Body of pancreas (tissue), 4 donors: Measurements from ENCODE around the gene CXCL12.

Source experiments
- CTCF ChIP-seq, 7 experiments: fragments of 450-650 bp in 4 of 7; fragments of 200-600 bp in 3 of 7; sonication (generic) in 3 of 7; IDR thresholded peaks; one replicate each; pipeline ENCODE4 v1.5.1; 2016 to 2019; ENCODE audit warnings: antibody characterized with exemption in 7 of 7
- POLR2A ChIP-seq, 3 donors: fragments of 450-650 bp; IDR thresholded peaks; one replicate each; pipeline ENCODE4 v1.6.1; 2016; ENCODE audit warnings: antibody characterized with exemption in 3 of 3, mild to moderate bottlenecking in 2 of 3

- no peak for TF ChIP-seq CTCF (IDR thresholded peaks at IDR 0.05)
- no peak for TF ChIP-seq POLR2A (IDR thresholded peaks at IDR 0.05)
These were observed 11.4 kb downstream of the CXCL12 start for GRCh38 chr10:44373341-44373995.
